Stimulated activated CD4-positive, alpha-beta T cell treated with anti-CD3 and anti-CD28 coated beads, Interleukin-1b, Interleukin-23, amount 100 ng/mL, for 24 hours (primary cell): ENCODE results near the gene ARPP21.

Experiments used
- DNase-seq, 4 experiments: peaks; one replicate each; pipeline ENCODE4 v3.0.0-alpha.2; 2020; ENCODE audit warnings: low read depth in 4 of 4, low spot score in 1 of 4

Gene ARPP21

GRCh38 chr3:35641920-35642527 is 2.7 kb downstream of the ARPP21 start:
- no peak for DNase-seq

- DNase-seq, result no peak
Measured at GRCh38 chr3:35643495-35643894, 4.2 kb downstream of the ARPP21 start.

- no peak for DNase-seq
Measured at GRCh38 chr3:35644451-35644850, 5.1 kb downstream of the ARPP21 start.

- DNase-seq, result no peak
Measured at GRCh38 chr3:35645189-35645588, 5.9 kb downstream of the ARPP21 start.

- no peak for DNase-seq
Measured at GRCh38 chr3:35646081-35646480, 6.8 kb downstream of the ARPP21 start.

GRCh38 chr3:35647461-35647860 is 8.1 kb downstream of the ARPP21 start:
- DNase-seq, result no peak

GRCh38 chr3:35648347-35648746 is 9.0 kb downstream of the ARPP21 start:
- DNase-seq, result no peak

- DNase-seq, result no peak
Measured at GRCh38 chr3:35649405-35649804, 10.1 kb downstream of the ARPP21 start.

- no peak for DNase-seq
Measured at GRCh38 chr3:35651426-35651825, 12.1 kb downstream of the ARPP21 start.

GRCh38 chr3:35651851-35652250 is 12.5 kb downstream of the ARPP21 start:
- DNase-seq, result no peak

- DNase-seq, result no peak
Measured at GRCh38 chr3:35653347-35653746, 14.0 kb downstream of the ARPP21 start.

- no peak for DNase-seq
Measured at GRCh38 chr3:35654476-35654875, 15.2 kb downstream of the ARPP21 start.

- DNase-seq, result no peak
Measured at GRCh38 chr3:35658686-35659085, 19.4 kb downstream of the ARPP21 start.

- DNase-seq, result no peak
Measured at GRCh38 chr3:35659768-35660167, 20.4 kb downstream of the ARPP21 start.

- DNase-seq, result no peak
Measured at GRCh38 chr3:35663471-35663870, 24.1 kb downstream of the ARPP21 start.

GRCh38 chr3:35664460-35664919 is 25.2 kb downstream of the ARPP21 start:
- DNase-seq, result no peak

- DNase-seq, result no peak
Measured at GRCh38 chr3:35665390-35666055, 26.2 kb downstream of the ARPP21 start.

- no peak for DNase-seq
Measured at GRCh38 chr3:35666888-35667287, 27.6 kb downstream of the ARPP21 start.

GRCh38 chr3:35670408-35670965 is 31.2 kb downstream of the ARPP21 start:
- no peak for DNase-seq

GRCh38 chr3:35671483-35671882 is 32.2 kb downstream of the ARPP21 start:
- DNase-seq, result no peak

- DNase-seq, result no peak
Measured at GRCh38 chr3:35673017-35673416, 33.7 kb downstream of the ARPP21 start.

GRCh38 chr3:35674451-35675109 is 35.3 kb downstream of the ARPP21 start:
- DNase-seq, result no peak
